Fibroblast of lung (primary cell): ENCODE measurements around the gene CCDC149.

Source experiments
- CTCF ChIP-seq, 2 donors: IDR thresholded peaks in 1 of 2; conservative IDR thresholded peaks in 1 of 2; 1 replicate in 1 of 2; 2 replicates in 1 of 2; pipeline ENCODE4 v1.5.1; 2011 to 2012; ENCODE audit warnings: low read length in 2 of 2, control low read depth in 1 of 2, inconsistent platforms in 1 of 2, low read depth in 1 of 2, mild to moderate bottlenecking in 1 of 2
- EZH2 ChIP-seq: IDR thresholded peaks from 2 replicates; pipeline ENCODE4 v1.5.1; 2012; ENCODE audit warnings: low read length, control low read depth, mild to moderate bottlenecking; ENCODE audit errors: missing control alignments

DNA sequence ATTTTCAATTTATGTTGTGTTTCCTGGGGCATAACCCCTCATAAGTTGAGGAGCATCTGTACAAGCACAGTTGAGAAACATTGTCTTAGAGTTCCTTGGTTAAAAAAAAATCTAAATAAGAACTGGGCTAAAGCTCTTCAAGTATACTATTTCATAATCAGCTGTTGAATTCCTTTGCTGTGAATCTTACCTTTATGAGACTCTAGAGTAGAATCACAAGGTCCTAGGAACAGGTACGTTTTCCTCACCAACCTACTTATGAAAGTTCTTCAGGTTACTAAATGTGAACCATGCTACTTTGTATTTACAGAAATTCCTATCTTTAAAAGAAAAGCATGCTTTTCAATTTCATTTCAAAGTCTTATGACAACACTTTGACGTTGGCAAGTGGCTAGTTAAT is 138.4 kb downstream of the CCDC149 start:
- TF ChIP-seq EZH2 = no peak
- TF ChIP-seq CTCF (conservative IDR thresholded peaks at IDR 0.05 in 1 of 2, IDR thresholded peaks at IDR 0.05 in 1 of 2; ENCODE audit: low read depth in 1 of 2, low read length in 2 of 2) = no peak
